ENCODE results near the gene HAUS6.
"Not testable (repeated sequence)": the region's sequence is repeated elsewhere in the genome, so short reads cannot be mapped to it uniquely, and the experiment has no call there.

HAUS6 gene

DNA sequence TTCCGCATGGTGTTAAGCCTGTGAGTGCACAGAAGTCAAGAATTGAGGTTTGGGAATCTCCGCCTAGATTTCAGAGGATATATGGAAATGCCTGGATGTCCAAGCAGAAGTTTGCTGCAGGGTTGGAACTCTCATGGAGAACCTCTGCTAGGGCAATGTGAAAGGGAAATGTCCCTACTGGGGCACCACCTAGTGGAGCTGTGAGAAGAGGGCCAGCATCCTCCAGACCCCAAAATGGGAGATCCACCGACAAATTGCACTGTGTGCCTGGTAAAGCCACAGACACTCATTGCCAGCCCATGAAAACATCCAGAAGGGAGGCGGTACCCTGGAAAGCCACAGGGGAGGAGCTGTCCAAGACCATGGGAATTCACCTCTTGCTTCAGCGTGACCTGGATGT, 66.1 kb downstream of the HAUS6 start:
- DNase-seq: no peak

DNA sequence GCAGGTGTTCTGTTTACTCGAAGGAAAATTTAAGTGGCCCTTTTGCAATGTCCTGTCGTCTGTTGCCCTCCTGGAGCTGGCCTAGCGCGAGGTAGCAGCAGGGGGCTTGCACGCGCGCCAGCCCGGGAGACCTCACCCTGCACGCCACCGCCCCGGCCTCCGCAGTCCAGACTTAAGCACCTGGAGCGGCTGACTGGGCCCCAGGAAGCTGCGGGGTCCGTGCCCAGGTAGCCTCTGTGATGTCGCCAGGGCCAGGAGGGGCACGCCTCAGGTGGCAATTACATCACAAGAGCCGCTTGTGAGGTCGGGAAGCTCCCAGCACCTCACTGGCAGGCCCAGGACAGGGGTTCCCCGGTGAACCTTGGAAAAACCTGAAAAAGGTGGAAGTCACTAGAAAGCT, 69.7 kb downstream of the HAUS6 start, which contains the start of gene SAXO1:
TSS of gene SAXO1 (minus strand) at position 195 of the 400 bp plus-strand sequence. CDS start 301 bp downstream, outside the sequence.
- no peak for DNase-seq

- DNase-seq: no peak
Measured at GRCh38 chr9:19032406-19032805, 70.3 kb downstream of the HAUS6 start.

DNA sequence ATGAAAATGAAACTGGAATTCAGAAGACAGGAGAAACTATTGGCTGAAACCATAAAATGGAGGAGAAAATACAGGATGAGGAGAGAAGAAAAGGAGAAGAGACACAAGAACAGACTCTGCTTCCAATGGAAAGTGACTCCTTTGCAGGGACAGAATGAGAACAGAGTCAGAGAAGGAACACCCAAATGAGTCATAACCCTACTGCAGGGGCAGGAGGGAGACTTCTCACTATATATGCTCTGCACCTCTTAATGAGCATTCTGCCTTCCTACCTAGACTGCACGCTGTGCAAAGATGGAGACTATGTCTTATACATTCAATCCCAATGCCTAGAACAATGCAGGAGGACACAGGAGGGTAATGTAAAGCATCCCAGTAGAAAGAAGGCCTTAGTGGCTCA, 71.8 kb downstream of the HAUS6 start:
- no peak for DNase-seq

DNA sequence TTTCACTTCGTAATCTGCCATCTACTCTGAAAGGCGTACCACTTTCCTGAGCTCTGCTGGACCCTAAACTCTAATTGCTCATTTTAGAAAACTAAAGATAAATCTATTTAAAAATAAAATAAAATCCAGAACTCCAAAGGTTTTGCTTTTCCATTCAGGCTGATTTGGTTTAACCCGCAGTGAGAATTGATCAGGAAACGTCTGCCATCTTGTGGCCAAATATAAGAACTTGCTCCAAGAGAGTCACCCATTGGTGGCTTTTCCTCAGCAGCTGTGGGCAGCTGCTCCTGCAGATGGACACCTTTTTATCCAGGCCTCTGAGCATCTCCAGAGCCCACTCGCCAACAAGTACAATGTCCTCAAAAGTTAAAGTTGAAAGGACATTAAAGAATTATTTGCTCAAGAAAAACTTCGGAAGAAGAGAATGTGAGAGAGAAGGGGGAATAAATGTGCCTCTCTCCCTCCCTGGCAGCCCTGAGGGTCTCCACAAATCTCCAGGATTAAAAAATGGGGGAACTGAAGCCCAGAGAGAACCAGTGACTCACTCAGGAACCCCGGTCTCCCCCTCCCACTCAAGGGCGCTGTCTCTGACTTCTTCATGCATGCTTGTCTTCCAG, 73.8 kb downstream of the HAUS6 start:
- peak; percentile 41 for DNase-seq

- no peak for DNase-seq
Measured at GRCh38 chr9:19027825-19028224, 74.9 kb downstream of the HAUS6 start.

GRCh38 chr9:19026375-19026774, 76.3 kb downstream of the HAUS6 start:
- no peak for DNase-seq

DNA sequence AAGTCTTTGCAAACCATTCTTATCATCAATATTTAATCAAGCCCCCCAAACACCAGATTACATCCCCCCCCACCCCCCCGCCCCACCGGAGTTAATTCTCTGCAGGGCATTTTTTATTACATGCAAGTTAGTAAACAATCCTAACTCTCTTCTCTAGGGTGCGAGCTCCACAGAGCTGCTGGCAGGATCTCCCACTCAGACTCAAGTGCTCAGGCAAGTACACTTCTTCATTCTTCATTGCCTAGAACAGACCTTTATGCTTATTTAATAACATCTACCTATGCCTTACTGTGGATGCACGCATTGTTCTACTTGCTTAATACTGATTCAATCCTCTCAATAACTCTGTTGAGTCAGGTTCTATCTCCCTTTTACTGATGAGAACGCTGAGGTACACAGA, 79.6 kb downstream of the HAUS6 start:
- no peak for DNase-seq

GRCh38 chr9:19022206-19022605, 80.5 kb downstream of the HAUS6 start:
- no peak for DNase-seq

DNA sequence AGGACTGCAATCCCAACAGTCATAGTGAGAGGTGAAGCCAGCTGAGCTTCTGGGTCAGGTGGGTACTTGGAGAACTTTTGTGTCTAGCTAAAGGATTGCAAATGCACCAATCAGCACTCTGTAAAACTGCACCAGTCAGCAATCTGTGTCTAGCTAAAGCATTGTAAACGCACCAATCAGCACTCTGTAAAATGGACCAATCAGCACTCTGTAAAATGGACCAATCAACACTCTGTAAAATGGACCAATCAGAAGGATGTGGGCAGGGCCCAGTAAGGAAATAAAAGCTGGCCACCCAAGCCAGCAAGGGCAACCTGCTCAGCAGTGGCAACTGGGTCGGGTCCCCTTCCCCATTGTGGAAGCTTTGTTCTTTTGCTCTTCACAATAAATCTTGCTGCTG, 81.1 kb downstream of the HAUS6 start:
- not testable (repeated sequence) for DNase-seq

- no peak for DNase-seq
Measured at GRCh38 chr9:19020886-19021455, 81.7 kb downstream of the HAUS6 start.

DNA sequence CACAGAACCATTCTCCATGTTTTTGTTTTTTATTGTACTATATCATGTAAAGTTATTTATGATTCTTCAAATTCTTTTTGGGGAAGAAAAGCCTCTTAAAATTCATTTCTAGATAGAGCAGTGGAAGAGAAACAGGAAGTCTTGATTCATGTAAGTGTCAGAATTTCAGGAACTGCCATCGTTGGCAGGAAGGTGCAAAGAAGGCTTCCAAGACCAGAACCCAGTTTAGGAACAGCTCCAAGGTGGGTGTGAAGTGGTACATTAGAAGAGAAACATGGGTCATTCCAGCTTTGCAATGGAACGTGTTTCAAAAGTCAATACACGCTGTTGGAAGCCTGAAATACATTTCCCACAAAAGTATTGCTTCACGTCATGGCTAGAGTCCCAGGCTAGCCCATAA, 84.5 kb downstream of the HAUS6 start:
- DNase-seq: no peak

GRCh38 chr9:19009391-19009965, 93.2 kb downstream of the HAUS6 start:
- no peak for DNase-seq

Measured in NCI-H1694 treated with DMSO at 0.1 percent for 48 hours (cell line).